ENCODE data around the gene PRUNE2. TPM values are rescaled to one million over a fixed set of nuclear protein-coding genes. Genes with fewer than 3 reads are reported as not detected.

The PRUNE2 gene
- total RNA-seq, 1 donor from 2014 or later = 4.3 TPM

- H3K36me3 Mint-ChIP-seq (ENCODE audit: low read depth) = no peaks in the 10 kb centered on the region
- no peak for TF ChIP-seq CTCF (conservative IDR thresholded peaks at IDR 0.05)
- no peak for DNase-seq (ENCODE audit: low read depth, low spot score)
- H3K27ac Mint-ChIP-seq (ENCODE audit: unreplicated experiment) = no peak overlapping the region
- no peaks in the 10 kb centered on the region for H3K27me3 Mint-ChIP-seq (ENCODE audit: low read depth)
- H3K4me3 Mint-ChIP-seq = no peak overlapping the region
- no peaks in the 10 kb centered on the region for H3K4me1 Mint-ChIP-seq
- H3K9me3 Mint-ChIP-seq = no peaks in the 10 kb centered on the region
These were observed 301.9 kb downstream of the PRUNE2 start for GRCh38 chr9:76603931-76604570.

- DNase-seq (ENCODE audit: low read depth, low spot score) = no peak
- no peak for TF ChIP-seq CTCF (conservative IDR thresholded peaks at IDR 0.05)
- Mint-ChIP-seq H3K4me1 (no peaks in the 10 kb centered on the region), H3K4me3 (no peak overlapping the region), H3K27me3 (ENCODE audit: low read depth) (no peaks in the 10 kb centered on the region), H3K36me3 (ENCODE audit: low read depth) (no peaks in the 10 kb centered on the region), H3K27ac (ENCODE audit: unreplicated experiment) (no peak overlapping the region), H3K9me3 (no peaks in the 10 kb centered on the region)
These were observed 302.4 kb downstream of the PRUNE2 start for GRCh38 chr9:76603448-76603895.

- DNase-seq (ENCODE audit: low read depth, low spot score) = no peak
- no peak for TF ChIP-seq CTCF (conservative IDR thresholded peaks at IDR 0.05)
- H3K4me1 Mint-ChIP-seq = no peaks in the 10 kb centered on the region
- no peak overlapping the region for H3K4me3 Mint-ChIP-seq
- H3K27ac Mint-ChIP-seq (ENCODE audit: unreplicated experiment) = no peak overlapping the region
- H3K36me3 Mint-ChIP-seq (ENCODE audit: low read depth) = no peaks in the 10 kb centered on the region
- no peaks in the 10 kb centered on the region for H3K27me3 Mint-ChIP-seq (ENCODE audit: low read depth)
- no peaks in the 10 kb centered on the region for H3K9me3 Mint-ChIP-seq
These were observed 303.7 kb downstream of the PRUNE2 start for GRCh38 chr9:76602199-76602598.

GRCh38 chr9:76600007-76600615 is 305.8 kb downstream of the PRUNE2 start:
- Mint-ChIP-seq H3K9me3 (no peaks in the 10 kb centered on the region), H3K27ac (ENCODE audit: unreplicated experiment) (no peak overlapping the region), H3K36me3 (ENCODE audit: low read depth) (no peaks in the 10 kb centered on the region), H3K27me3 (ENCODE audit: low read depth) (no peaks in the 10 kb centered on the region), H3K4me3 (no peak overlapping the region), H3K4me1 (peaks cover 3% of the 10 kb centered on the region)
- TF ChIP-seq CTCF (conservative IDR thresholded peaks at IDR 0.05) = no peak
- DNase-seq (ENCODE audit: low read depth, low spot score) = no peak

GRCh38 chr9:76598981-76599380 is 306.9 kb downstream of the PRUNE2 start:
- Mint-ChIP-seq H3K4me3 (no peak overlapping the region), H3K27me3 (ENCODE audit: low read depth) (no peaks in the 10 kb centered on the region), H3K36me3 (ENCODE audit: low read depth) (no peaks in the 10 kb centered on the region), H3K27ac (ENCODE audit: unreplicated experiment) (no peak overlapping the region), H3K9me3 (no peaks in the 10 kb centered on the region), H3K4me1 (peaks cover 10% of the 10 kb centered on the region)
- TF ChIP-seq CTCF (conservative IDR thresholded peaks at IDR 0.05) = no peak
- DNase-seq (ENCODE audit: low read depth, low spot score) = no peak

All from neural crest cell (in vitro differentiated cells).